ENCODE data around the gene ADAMTSL1. TPM values are rescaled to one million over a fixed set of nuclear protein-coding genes. Genes with fewer than 3 reads are reported as not detected.

Gene ADAMTSL1
- total and polyA plus RNA-seq, 2 donors (not counting 3 experiments of a cell fraction or from before 2014, with no cell fraction given), result 15.0 to 18.4 TPM

DNA sequence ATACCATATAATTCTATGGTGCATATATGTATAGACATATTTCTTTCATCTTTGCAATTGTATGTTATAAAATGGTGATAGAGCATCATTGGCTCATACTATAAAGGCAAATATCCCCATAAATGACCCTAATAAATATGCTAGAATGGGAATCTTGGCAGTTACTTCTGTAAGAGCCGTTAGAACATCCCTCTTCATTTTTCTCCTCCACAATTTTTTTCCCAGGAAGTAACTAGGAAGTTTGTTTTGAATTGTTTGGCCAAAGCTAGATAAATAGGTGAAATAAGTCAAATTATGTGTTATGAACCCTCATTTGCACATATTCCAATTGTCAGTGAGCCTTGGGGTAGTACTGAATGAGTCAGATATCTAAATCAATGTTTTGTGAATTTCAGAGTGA is 209.9 kb downstream of the ADAMTSL1 start:
- Histone ChIP-seq H2AFZ (ENCODE audit: low read depth, low read length) (no peak overlapping the region), H3K4me3 (replicated peaks in 1 of 3; ENCODE audit: insufficient read depth in 1 of 3, low read depth in 1 of 3, low read length in 3 of 3) (no peak overlapping the region), H3K9me1 (replicated peaks; ENCODE audit: control insufficient read depth, extremely low read depth, insufficient read depth, low read length) (peaks cover 4% of the 10 kb centered on the region), H3K27ac (ENCODE audit: insufficient read depth, low read depth, low read length) (no peak overlapping the region), H3K4me1 (ENCODE audit: control insufficient read depth, extremely low read depth, insufficient read depth, low read length) (peaks cover 3% of the 10 kb centered on the region), H3K36me3 (ENCODE audit: control insufficient read depth in 2 of 2, extremely low read depth in 1 of 2, insufficient read depth in 2 of 2, low read length in 2 of 2) (no peaks in the 10 kb centered on the region), H3K9me3 (replicated peaks; ENCODE audit: control insufficient read depth, insufficient read depth, low read length) (no peaks in the 10 kb centered on the region), H3K79me2 (ENCODE audit: control insufficient read depth, insufficient read depth, low read length) (no peaks in the 10 kb centered on the region), H3K9ac (replicated peaks; ENCODE audit: extremely low read depth, insufficient read depth, low read length) (no peak overlapping the region), H3K4me2 (ENCODE audit: insufficient read depth, low read length) (no peak overlapping the region), H3K27me3 (ENCODE audit: control insufficient read depth in 2 of 2, insufficient read depth in 2 of 2, low read length in 2 of 2) (no peaks in the 10 kb centered on the region), H4K20me1 (replicated peaks; ENCODE audit: control insufficient read depth, extremely low read depth, insufficient read depth, low read length) (no peaks in the 10 kb centered on the region)
- dilution Hi-C loops (cut with MboI; ENCODE audit: extremely low pct_ligation_motif_present, low sequenced_read_pairs) (no loop called here), intact Hi-C loops (cut with micrococcal nuclease) (no loop called here)
- no TSS peak for BruUV-seq (replicated peaks)
- no peak for TF ChIP-seq MYC (IDR thresholded peaks at IDR 0.05; ENCODE audit: low read depth, low read length)
- no peak for TF ChIP-seq JUN (IDR thresholded peaks at IDR 0.05; ENCODE audit: borderline replicate concordance, insufficient read depth, insufficient read length, low read depth)
- TF ChIP-seq POLR2A (IDR thresholded peaks at IDR 0.05; ENCODE audit: low read depth, low read length), result no peak
- TF ChIP-seq, protein P1, sequence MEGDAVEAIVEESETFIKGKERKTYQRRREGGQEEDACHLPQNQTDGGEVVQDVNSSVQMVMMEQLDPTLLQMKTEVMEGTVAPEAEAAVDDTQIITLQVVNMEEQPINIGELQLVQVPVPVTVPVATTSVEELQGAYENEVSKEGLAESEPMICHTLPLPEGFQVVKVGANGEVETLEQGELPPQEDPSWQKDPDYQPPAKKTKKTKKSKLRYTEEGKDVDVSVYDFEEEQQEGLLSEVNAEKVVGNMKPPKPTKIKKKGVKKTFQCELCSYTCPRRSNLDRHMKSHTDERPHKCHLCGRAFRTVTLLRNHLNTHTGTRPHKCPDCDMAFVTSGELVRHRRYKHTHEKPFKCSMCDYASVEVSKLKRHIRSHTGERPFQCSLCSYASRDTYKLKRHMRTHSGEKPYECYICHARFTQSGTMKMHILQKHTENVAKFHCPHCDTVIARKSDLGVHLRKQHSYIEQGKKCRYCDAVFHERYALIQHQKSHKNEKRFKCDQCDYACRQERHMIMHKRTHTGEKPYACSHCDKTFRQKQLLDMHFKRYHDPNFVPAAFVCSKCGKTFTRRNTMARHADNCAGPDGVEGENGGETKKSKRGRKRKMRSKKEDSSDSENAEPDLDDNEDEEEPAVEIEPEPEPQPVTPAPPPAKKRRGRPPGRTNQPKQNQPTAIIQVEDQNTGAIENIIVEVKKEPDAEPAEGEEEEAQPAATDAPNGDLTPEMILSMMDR (IDR thresholded peaks at IDR 0.05; ENCODE audit: extremely low read depth in 1 of 2, insufficient read depth in 1 of 2, low read depth in 1 of 2, low read length in 2 of 2), result no peak
- no peak for TF ChIP-seq POLR2AphosphoS5 (IDR thresholded peaks at IDR 0.05; ENCODE audit: insufficient read depth, low read depth, low read length)
- no peak for TF ChIP-seq EZH2 (IDR thresholded peaks at IDR 0.05; ENCODE audit: borderline replicate concordance, low read depth, low read length, severe bottlenecking)
- TF ChIP-seq GATA2 (IDR thresholded peaks at IDR 0.05; ENCODE audit: insufficient read depth, insufficient read length, low read depth, low read length), result no peak
- TF ChIP-seq FOS (IDR thresholded peaks at IDR 0.05; ENCODE audit: borderline replicate concordance, insufficient read depth, low read length), result no peak
- no peak for TF ChIP-seq MAX (IDR thresholded peaks at IDR 0.05; ENCODE audit: insufficient read depth, insufficient read length)
- DNase-seq (ENCODE audit: low read depth, low spot score), result peak; percentile 10
- FAIRE-seq, result no peak
- POLR2A ChIA-PET, result no interaction called here
- CTCF ChIA-PET, result interaction anchor here (1.2 to 1.9 kb wide), 2 partner anchors 51 to 81 kb away, joined by 3 to 7 read pairs; no protein-coding TSS in a partner anchor
